K562 (cell line): ENCODE results near the gene LDLRAD1. TPM values are rescaled to one million over a fixed set of nuclear protein-coding genes. Genes with fewer than 3 reads are reported as not detected.
A peak's percentile ranks its signal among the peaks of the same experiment; 100 is the strongest.

Source experiments
- CEBPG ChIP-seq, 3 experiments: fragments of 200-800 bp in 1 of 3; sonication (Bioruptor generic) in 1 of 3; sonication (generic) in 1 of 3; formaldehyde crosslinking in 1 of 3; IDR thresholded peaks in 2 of 3; conservative IDR thresholded peaks in 1 of 3; 2 replicates each; pipeline versions ENCODE4 v1.6.1 to v1.8.0; 2016 to 2022; ENCODE audit warnings: missing compliant biosample characterization in 2 of 3, missing genetic modification characterization in 2 of 3, mild to moderate bottlenecking in 1 of 3, missing genetic modification reagents in 1 of 3
- CHCHD3 ChIP-seq: fragments of 250-450 bp; sonication (Bioruptor Pico); IDR thresholded peaks from 2 replicates; pipeline ENCODE4 v2.1.2; 2022; ENCODE audit warnings: mild to moderate bottlenecking
- FOXJ2 ChIP-seq: fragments of 200-800 bp; sonication (Bioruptor generic); IDR thresholded peaks from 2 replicates; pipeline ENCODE4 v1.6.1; 2016; ENCODE audit warnings: missing genetic modification characterization, missing compliant biosample characterization
- PCBP2 ChIP-seq: fragments of 200-400 bp; formaldehyde crosslinking; IDR thresholded peaks from 2 replicates; pipeline ENCODE4 v1.6.1; 2018; ENCODE audit warnings: low read length, low read depth, mild to moderate bottlenecking, moderate library complexity; ENCODE audit not compliant: poor library complexity, severe bottlenecking
- SMAD2 ChIP-seq: fragments of 150-350 bp; IDR thresholded peaks from 2 replicates; pipeline ENCODE4 v1.6.1; 2014; ENCODE audit warnings: low read depth, mild to moderate bottlenecking, low read length
- XRCC5 ChIP-seq: fragments of 200-400 bp; formaldehyde crosslinking; IDR thresholded peaks from 2 replicates; pipeline ENCODE4 v1.6.1; 2017; ENCODE audit warnings: low read depth, mild to moderate bottlenecking, low read length
- ZBTB1 ChIP-seq: sonication (generic); formaldehyde crosslinking; IDR thresholded peaks from 2 replicates; pipeline ENCODE4 v1.8.1; 2023; ENCODE audit warnings: missing genetic modification reagents, low read depth, mild to moderate bottlenecking, borderline replicate concordance
- ZBTB17 ChIP-seq: fragments of 450-650 bp; formaldehyde crosslinking; IDR thresholded peaks from 2 replicates; pipeline ENCODE4 v1.4.0; 2020; ENCODE audit warnings: mild to moderate bottlenecking
- polyA plus RNA-seq, 8 experiments: library from polyadenylated mRNA; depleted of rRNA in 4 of 8; stranded (reverse) in 5 of 8; unstranded in 3 of 8; fragments of >200 nt; fragmentation: Nextera tagmentation in 2 of 8; fragmentation: Illumina TruSeq in 1 of 8; extraction: Ambion mirVana in 2 of 8; extraction: Trizol in 1 of 8; gene quantifications; 2 replicates each; pipeline versions ENCODE4 v1.2.1 to v1.2.3, GENCODE V29; 2011 to 2014; ENCODE audit warnings: inconsistent platforms in 1 of 8, missing spikeins in 1 of 8
- total RNA-seq, 7 experiments: library from RNA; depleted of rRNA in 6 of 7; stranded (reverse); fragments of >200 nt in 6 of 7; fragmentation: Illumina TruSeq in 2 of 7; extraction: Trizol in 2 of 7; gene quantifications; 2 replicates each; pipeline versions ENCODE4 v1.2.1 to v1.2.3, GENCODE V29; 2011 to 2021; ENCODE audit warnings: low replicate concordance in 1 of 7
- TF ChIP-seq, protein P1 (sequence below): sonication (generic); formaldehyde crosslinking; IDR thresholded peaks from 2 replicates; pipeline ENCODE4 v1.8.0; 2023; ENCODE audit warnings: mild to moderate bottlenecking, missing genetic modification reagents
- TF ChIP-seq, protein P2 (sequence below): fragments of 450-650 bp; IDR thresholded peaks from 2 replicates; pipeline ENCODE4 v1.6.1; 2018; ENCODE audit warnings: mild to moderate bottlenecking, low read depth; ENCODE audit not compliant: partially characterized antibody
- TF ChIP-seq, protein P3 (sequence below): fragments of 450-650 bp; conservative IDR thresholded peaks from 2 replicates; pipeline ENCODE4 v1.6.1; 2016; ENCODE audit warnings: missing genetic modification characterization, low read depth, mild to moderate bottlenecking, control low read depth, missing compliant biosample characterization

Gene LDLRAD1
- total and polyA plus RNA-seq, 9 of the 15 experiments (the other 6 are each of a cell fraction or from before 2014, with no cell fraction given) = not detected

DNA sequence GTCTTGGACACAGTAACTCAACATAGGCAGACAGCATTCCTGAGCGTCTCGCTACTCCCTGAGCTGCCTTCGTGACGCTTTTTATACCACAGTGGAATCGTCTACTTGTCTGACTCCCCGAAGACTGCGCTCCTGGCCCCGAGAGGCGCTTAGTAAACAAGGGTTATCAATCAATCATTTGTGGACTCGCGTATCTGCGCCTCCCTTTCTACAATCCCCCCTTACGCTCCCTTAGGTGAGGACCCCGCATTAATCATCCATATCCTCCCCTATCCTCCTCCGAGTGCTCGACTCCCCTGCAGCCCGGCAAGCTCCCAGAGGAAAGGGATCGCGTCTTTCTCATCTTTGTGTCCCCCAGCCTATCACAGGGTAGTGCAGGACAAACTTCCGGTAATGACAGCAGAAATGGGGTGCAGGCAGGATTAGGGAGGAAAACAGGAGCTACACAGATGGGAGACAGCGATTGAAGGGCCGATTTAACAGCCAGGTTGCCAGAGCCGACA is 34.5 kb upstream of the LDLRAD1 start (continued):
- TF ChIP-seq, protein P1, sequence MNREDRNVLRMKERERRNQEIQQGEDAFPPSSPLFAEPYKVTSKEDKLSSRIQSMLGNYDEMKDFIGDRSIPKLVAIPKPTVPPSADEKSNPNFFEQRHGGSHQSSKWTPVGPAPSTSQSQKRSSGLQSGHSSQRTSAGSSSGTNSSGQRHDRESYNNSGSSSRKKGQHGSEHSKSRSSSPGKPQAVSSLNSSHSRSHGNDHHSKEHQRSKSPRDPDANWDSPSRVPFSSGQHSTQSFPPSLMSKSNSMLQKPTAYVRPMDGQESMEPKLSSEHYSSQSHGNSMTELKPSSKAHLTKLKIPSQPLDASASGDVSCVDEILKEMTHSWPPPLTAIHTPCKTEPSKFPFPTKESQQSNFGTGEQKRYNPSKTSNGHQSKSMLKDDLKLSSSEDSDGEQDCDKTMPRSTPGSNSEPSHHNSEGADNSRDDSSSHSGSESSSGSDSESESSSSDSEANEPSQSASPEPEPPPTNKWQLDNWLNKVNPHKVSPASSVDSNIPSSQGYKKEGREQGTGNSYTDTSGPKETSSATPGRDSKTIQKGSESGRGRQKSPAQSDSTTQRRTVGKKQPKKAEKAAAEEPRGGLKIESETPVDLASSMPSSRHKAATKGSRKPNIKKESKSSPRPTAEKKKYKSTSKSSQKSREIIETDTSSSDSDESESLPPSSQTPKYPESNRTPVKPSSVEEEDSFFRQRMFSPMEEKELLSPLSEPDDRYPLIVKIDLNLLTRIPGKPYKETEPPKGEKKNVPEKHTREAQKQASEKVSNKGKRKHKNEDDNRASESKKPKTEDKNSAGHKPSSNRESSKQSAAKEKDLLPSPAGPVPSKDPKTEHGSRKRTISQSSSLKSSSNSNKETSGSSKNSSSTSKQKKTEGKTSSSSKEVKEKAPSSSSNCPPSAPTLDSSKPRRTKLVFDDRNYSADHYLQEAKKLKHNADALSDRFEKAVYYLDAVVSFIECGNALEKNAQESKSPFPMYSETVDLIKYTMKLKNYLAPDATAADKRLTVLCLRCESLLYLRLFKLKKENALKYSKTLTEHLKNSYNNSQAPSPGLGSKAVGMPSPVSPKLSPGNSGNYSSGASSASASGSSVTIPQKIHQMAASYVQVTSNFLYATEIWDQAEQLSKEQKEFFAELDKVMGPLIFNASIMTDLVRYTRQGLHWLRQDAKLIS (CRISPR knock-in tag) = no peak
- TF ChIP-seq, protein P2, sequence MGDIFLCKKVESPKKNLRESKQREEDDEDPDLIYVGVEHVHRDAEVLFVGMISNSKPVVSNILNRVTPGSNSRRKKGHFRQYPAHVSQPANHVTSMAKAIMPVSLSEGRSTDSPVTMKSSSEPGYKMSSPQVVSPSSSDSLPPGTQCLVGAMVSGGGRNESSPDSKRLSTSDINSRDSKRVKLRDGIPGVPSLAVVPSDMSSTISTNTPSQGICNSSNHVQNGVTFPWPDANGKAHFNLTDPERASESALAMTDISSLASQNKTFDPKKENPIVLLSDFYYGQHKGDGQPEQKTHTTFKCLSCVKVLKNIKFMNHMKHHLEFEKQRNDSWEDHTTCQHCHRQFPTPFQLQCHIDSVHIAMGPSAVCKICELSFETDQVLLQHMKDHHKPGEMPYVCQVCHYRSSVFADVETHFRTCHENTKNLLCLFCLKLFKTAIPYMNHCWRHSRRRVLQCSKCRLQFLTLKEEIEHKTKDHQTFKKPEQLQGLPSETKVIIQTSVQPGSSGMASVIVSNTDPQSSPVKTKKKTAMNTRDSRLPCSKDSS = no peak
- TF ChIP-seq PCBP2 = no peak
- no peak for TF ChIP-seq ZBTB1 (CRISPR knock-in tag)
- peak; percentile 74 for TF ChIP-seq FOXJ2 (tag)
- TF ChIP-seq CEBPG (CRISPR knock-in tag; IDR thresholded peaks at IDR 0.05) = no peak
- TF ChIP-seq CEBPG (tag; conservative IDR thresholded peaks at IDR 0.05 in 1 of 2, IDR thresholded peaks at IDR 0.05 in 1 of 2) = no peak
- no peak for TF ChIP-seq SMAD2
- peak; percentile 39; the same call in 1 of the 2 replicates for TF ChIP-seq ZBTB17 (CRISPR knock-in tag)
- TF ChIP-seq CHCHD3 = no peak
- no peak for TF ChIP-seq XRCC5
- TF ChIP-seq, protein P3, sequence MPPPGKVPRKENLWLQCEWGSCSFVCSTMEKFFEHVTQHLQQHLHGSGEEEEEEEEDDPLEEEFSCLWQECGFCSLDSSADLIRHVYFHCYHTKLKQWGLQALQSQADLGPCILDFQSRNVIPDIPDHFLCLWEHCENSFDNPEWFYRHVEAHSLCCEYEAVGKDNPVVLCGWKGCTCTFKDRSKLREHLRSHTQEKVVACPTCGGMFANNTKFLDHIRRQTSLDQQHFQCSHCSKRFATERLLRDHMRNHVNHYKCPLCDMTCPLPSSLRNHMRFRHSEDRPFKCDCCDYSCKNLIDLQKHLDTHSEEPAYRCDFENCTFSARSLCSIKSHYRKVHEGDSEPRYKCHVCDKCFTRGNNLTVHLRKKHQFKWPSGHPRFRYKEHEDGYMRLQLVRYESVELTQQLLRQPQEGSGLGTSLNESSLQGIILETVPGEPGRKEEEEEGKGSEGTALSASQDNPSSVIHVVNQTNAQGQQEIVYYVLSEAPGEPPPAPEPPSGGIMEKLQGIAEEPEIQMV (tag) = no peak
